Ovary (tissue), 9 donors: ENCODE results near the gene STAT4. TPM values are rescaled to one million over a fixed set of nuclear protein-coding genes. Genes with fewer than 3 reads are reported as not detected.

Source experiments
- DNase-seq, 5 donors: peaks; one replicate each; pipeline ENCODE4 v3.0.0-alpha.2; 2019 to 2020
- H3K27ac ChIP-seq, 2 donors: fragments of 200-600 bp; one replicate each; pipeline versions ENCODE4 v1.5.1 to v1.8.0; 2019 to 2022
- H3K27me3 ChIP-seq: fragments of 200-600 bp; one replicate; pipeline ENCODE4 v1.8.0; 2022
- H3K36me3 ChIP-seq: fragments of 200-600 bp; sonication (generic); one replicate; pipeline ENCODE4 v1.5.1; 2019
- H3K4me1 ChIP-seq: one replicate; pipeline ENCODE4 v1.8.1; 2013; ENCODE audit warnings: mild to moderate bottlenecking, moderate library complexity; ENCODE audit not compliant: insufficient read depth
- H3K4me3 ChIP-seq: fragments of 200-600 bp; sonication (generic); one replicate; pipeline ENCODE4 v1.5.1; 2017
- H3K9me3 ChIP-seq, 2 donors: fragments of 200-600 bp in 1 of 2; sonication (generic) in 1 of 2; one replicate each; pipeline versions ENCODE4 v1.5.1 to v1.8.1; 2013 to 2019; ENCODE audit warnings: mild to moderate bottlenecking in 1 of 2, moderate library complexity in 1 of 2
- CTCF ChIP-seq, 3 donors: fragments of 450-650 bp in 2 of 3; fragments of 200-600 bp in 1 of 3; IDR thresholded peaks; one replicate each; pipeline versions ENCODE4 v1.5.1 to v1.8.0; 2016 to 2022; ENCODE audit warnings: antibody characterized with exemption in 3 of 3, mild to moderate bottlenecking in 1 of 3
- EP300 ChIP-seq: sonication (generic); formaldehyde crosslinking; IDR thresholded peaks from one replicate; pipeline ENCODE4 v1.6.1; 2017; ENCODE audit warnings: antibody characterized with exemption
- POLR2A ChIP-seq: fragments of 450-650 bp; IDR thresholded peaks from one replicate; pipeline ENCODE4 v1.6.1; 2017; ENCODE audit warnings: antibody characterized with exemption, mild to moderate bottlenecking, moderate library complexity
- WGBS, 3 donors: extraction: QIAGEN DNeasy Blood & Tissue Kit in 1 of 3; methylation state at CpG; one replicate each; pipeline versions ENCODE4 v1.1.5 to v1.1.7; 2013 to 2017; 5-methylcytosine and 5-hydroxymethylcytosine counted together
- intact Hi-C, 4 donors: fragments of 100-400 bp; cut with DNase I; formaldehyde crosslinking; loops; one replicate each; pipeline versions ENCODE4 v1.11.0 to v1.15.1; 2022 to 2023
- polyA plus RNA-seq, 2 donors: library from polyadenylated mRNA; stranded (reverse); fragments of 200-250 nt in 1 of 2; fragments of 350-450 nt in 1 of 2; fragmentation: Illumina TruSeq in 1 of 2; extraction: RNeasy Lipid Tissue Mini Kit (QIAGEN cat#74804) in 1 of 2; gene quantifications; one replicate each; pipeline ENCODE4 v1.2.3, GENCODE V29; 2013 to 2014
- total RNA-seq, 7 donors: library from RNA; depleted of rRNA in 2 of 7; stranded (reverse); fragments of >200 nt in 2 of 7; fragmentation: NEBNext Ultra II Directional in 3 of 7; extraction: Animal tissue kit (Norgen Biotek cat#: 25700) in 3 of 7; gene quantifications; one replicate each; pipeline versions ENCODE4 v1.1.0 to v1.2.4, GENCODE V29; 2016 to 2023
- donor health status: DM: no; HTN: no; CAD: no; lungs with moderate emphysema.
- donor health status: DM: no; HTN: no; CAD: no.
- donor health status: Bipolar disorder and iron deficiency.
- donor health status: DM: yes; HTN: yes; CAD: no.
- donor health status: DM: no; HTN: no; CAD: no.
- donor health status: DM: yes; HTN: yes; CAD: no.

STAT4 gene
- total and polyA plus RNA-seq, 9 donors: 0.52 to 3.6 (median 1.5) TPM

- no peak for DNase-seq
- no peaks in the 10 kb centered on the region for H3K36me3 ChIP-seq
- H3K27me3 ChIP-seq: no peaks in the 10 kb centered on the region
- H3K4me3 ChIP-seq: no peak overlapping the region
- 83 to 91% (median 88%) methylated on average over 4 of the region's 4 CpGs for WGBS, 3 donors
- peaks cover 20% of the 10 kb centered on the region for H3K4me1 ChIP-seq
- no peak overlapping the region for H3K27ac ChIP-seq
- no peaks in the 10 kb centered on the region for H3K9me3 ChIP-seq
- TF ChIP-seq EP300 (no peak), POLR2A (no peak), CTCF (IDR thresholded peaks at IDR 0.05) (no peak)
- intact Hi-C loops: loop anchor here in 1 of 4 donors (10.0 kb wide), 1 partner anchor 125 kb away; the partner anchor contains the start of gene GLS
Measured at GRCh38 chr2:191009541-191010374, 141.0 kb downstream of the STAT4 start.

GRCh38 chr2:191008286-191008685 lies 142.5 kb downstream of the STAT4 start:
- H3K4me1 ChIP-seq: peaks cover 18% of the 10 kb centered on the region
- intact Hi-C loops: no loop called here
- H3K36me3 ChIP-seq: no peaks in the 10 kb centered on the region
- H3K27me3 ChIP-seq: no peaks in the 10 kb centered on the region
- no peak overlapping the region for H3K4me3 ChIP-seq
- H3K9me3 ChIP-seq: no peaks in the 10 kb centered on the region
- TF ChIP-seq CTCF (IDR thresholded peaks at IDR 0.05) (no peak), EP300 (no peak), POLR2A (no peak)
- no peak overlapping the region for H3K27ac ChIP-seq
- no peak for DNase-seq

- Histone ChIP-seq H3K27me3 (no peaks in the 10 kb centered on the region), H3K9me3 (no peaks in the 10 kb centered on the region), H3K4me1 (peaks cover 12% of the 10 kb centered on the region), H3K36me3 (no peaks in the 10 kb centered on the region), H3K4me3 (no peak overlapping the region), H3K27ac (no peak overlapping the region)
- TF ChIP-seq CTCF (IDR thresholded peaks at IDR 0.05) (no peak), EP300 (no peak), POLR2A (no peak)
- intact Hi-C loops: no loop called here
- DNase-seq: no peak
- 80 to 83% (median 82%) methylated on average over 4 of the region's 4 CpGs for WGBS, 3 donors
Measured at GRCh38 chr2:191006997-191007783, 143.6 kb downstream of the STAT4 start.

- 91 to 98% (median 96%) methylated on average over 3 of the region's 3 CpGs for WGBS, 3 donors
- no peaks in the 10 kb centered on the region for H3K36me3 ChIP-seq
Measured at GRCh38 chr2:191006297-191006696, 144.5 kb downstream of the STAT4 start.

More at GRCh38 chr2:191006297-191006696, 144.5 kb downstream of the STAT4 start:
- Histone ChIP-seq H3K27ac (no peak overlapping the region), H3K4me1 (peaks cover 4% of the 10 kb centered on the region), H3K27me3 (no peaks in the 10 kb centered on the region), H3K9me3 (no peaks in the 10 kb centered on the region), H3K4me3 (no peak overlapping the region)
- TF ChIP-seq CTCF (IDR thresholded peaks at IDR 0.05): no peak
- TF ChIP-seq POLR2A: no peak
- no peak for TF ChIP-seq EP300
- intact Hi-C loops: no loop called here
- no peak for DNase-seq
